SK-N-SH (cell line): Measurements from ENCODE around the gene PARD3B. TPM values are rescaled to one million over a fixed set of nuclear protein-coding genes. Genes with fewer than 3 reads are reported as not detected.

ENCODE experiments used
- CTCF ChIA-PET: fragments of 300-600, 350-600 bp; formaldehyde crosslinking; extraction: SDS; loops from one replicate; lab custom pipeline; 2021; lab: Yijun Ruan, JAX
- POLR2A ChIA-PET: fragments of 350-600 bp; sonication (Branson Sonifier 250); formaldehyde crosslinking; extraction: SDS; loops from one replicate; lab custom pipeline; 2020; ENCODE audit warnings: antibody characterized with exemption, inconsistent platforms; lab: Yijun Ruan, JAX
- DNase-seq: peaks from one replicate; pipeline ENCODE4 v3.0.0; 2012
- H2AFZ ChIP-seq: fragments of 200-600 bp; sonication (generic); 2 replicates; pipeline ENCODE4 v1.8.1; 2016; ENCODE audit warnings: antibody characterized with exemption, mild to moderate bottlenecking, low read depth
- H3F3A ChIP-seq: fragments of 200-600 bp; sonication (generic); replicated peaks from 2 replicates; pipeline ENCODE3; 2016; ENCODE audit warnings: antibody characterized with exemption, mild to moderate bottlenecking; ENCODE audit not compliant: insufficient read depth
- H3K27ac ChIP-seq, 2 experiments: fragments of 200-500 bp in 1 of 2; fragments of 200-600 bp in 1 of 2; sonication (Bioruptor generic) in 1 of 2; sonication (generic), shearing (Covaris generic) in 1 of 2; 2 replicates each; pipeline versions ENCODE4 v1.5.1 to v1.6.1; 2014 to 2016; ENCODE audit warnings: low read depth in 2 of 2, inconsistent platforms in 1 of 2, low read length in 1 of 2, mild to moderate bottlenecking in 1 of 2, mixed read lengths in 1 of 2
- H3K27me3 ChIP-seq: fragments of 200-600 bp; sonication (generic), shearing (Covaris generic); 2 replicates; pipeline ENCODE4 v1.6.1; 2016; ENCODE audit warnings: mixed run types; ENCODE audit not compliant: insufficient read depth
- H3K36me3 ChIP-seq, 2 experiments: fragments of 200-500 bp in 1 of 2; fragments of 200-600 bp in 1 of 2; sonication (Bioruptor generic) in 1 of 2; sonication (generic) in 1 of 2; replicated peaks in 1 of 2; 2 replicates each; pipeline versions ENCODE3 to v1.5.1; 2014 to 2016; ENCODE audit warnings: low read length in 1 of 2, mild to moderate bottlenecking in 1 of 2; ENCODE audit not compliant: insufficient read depth in 2 of 2, control insufficient read depth in 1 of 2
- H3K4me1 ChIP-seq, 2 experiments: fragments of 200-500 bp in 1 of 2; fragments of 200-600 bp in 1 of 2; sonication (Bioruptor generic) in 1 of 2; sonication (generic), shearing (Covaris generic) in 1 of 2; 2 replicates each; pipeline versions ENCODE4 v1.5.1 to v1.6.1; 2014 to 2016; ENCODE audit warnings: low read depth in 1 of 2, low read length in 1 of 2, mixed run types in 1 of 2; ENCODE audit not compliant: insufficient read depth in 2 of 2, control insufficient read depth in 1 of 2
- H3K4me2 ChIP-seq: fragments of 200-600 bp; sonication (generic), shearing (Covaris generic); 2 replicates; pipeline ENCODE4 v1.6.1; 2017; ENCODE audit warnings: mixed run types
- H3K4me3 ChIP-seq, 2 experiments: fragments of 200-500 bp in 1 of 2; fragments of 200-600 bp in 1 of 2; sonication (Bioruptor generic) in 1 of 2; sonication (generic), shearing (Covaris generic) in 1 of 2; 2 replicates each; pipeline versions ENCODE4 v1.5.1 to v1.8.1; 2014 to 2016; ENCODE audit warnings: low read depth in 2 of 2, inconsistent platforms in 1 of 2, low read length in 1 of 2, mild to moderate bottlenecking in 1 of 2, mixed read lengths in 1 of 2, moderate library complexity in 1 of 2
- H3K79me2 ChIP-seq: fragments of 200-600 bp; sonication (generic); 2 replicates; pipeline ENCODE4 v1.8.1; 2017; ENCODE audit warnings: mild to moderate bottlenecking; ENCODE audit not compliant: insufficient read depth
- H3K9ac ChIP-seq: fragments of 200-600 bp; sonication (generic); 2 replicates; pipeline ENCODE4 v1.6.1; 2017; ENCODE audit warnings: mixed run types
- H3K9me2 ChIP-seq: fragments of 200-600 bp; sonication (generic); 2 replicates; pipeline ENCODE4 v1.6.1; 2017; ENCODE audit warnings: mixed run types
- H3K9me3 ChIP-seq: fragments of 200-600 bp; sonication (generic); 2 replicates; pipeline ENCODE4 v1.6.1; 2017; ENCODE audit warnings: mixed run types, mild to moderate bottlenecking, moderate library complexity
- H4K20me1 ChIP-seq: fragments of 200-600 bp; sonication (generic); 2 replicates; pipeline ENCODE4 v1.6.1; 2017; ENCODE audit warnings: mild to moderate bottlenecking, mixed run types; ENCODE audit not compliant: insufficient read depth
- ELF1 ChIP-seq: IDR thresholded peaks from 2 replicates; pipeline ENCODE4 v1.4.0; 2012
- EP300 ChIP-seq, 2 experiments: IDR thresholded peaks; 2 replicates each; pipeline versions ENCODE4 v1.4.0 to v1.6.1; 2012; ENCODE audit warnings: borderline replicate concordance in 1 of 2, low read depth in 1 of 2, low read length in 1 of 2
- EZH2phosphoT487 ChIP-seq: fragments of 200-600 bp; sonication (generic); IDR thresholded peaks from 2 replicates; pipeline ENCODE4 v1.6.1; 2017; ENCODE audit warnings: low read depth, mixed run types, mild to moderate bottlenecking, antibody characterized with exemption, moderate library complexity, borderline replicate concordance
- FOSL2 ChIP-seq: IDR thresholded peaks from 2 replicates; pipeline ENCODE4 v1.4.0; 2012; ENCODE audit warnings: low read depth, mild to moderate bottlenecking, moderate library complexity, borderline replicate concordance
- FOXJ3 ChIP-seq: sonication (generic); formaldehyde crosslinking; IDR thresholded peaks from 2 replicates; pipeline ENCODE4 v1.5.1; 2020; ENCODE audit warnings: mild to moderate bottlenecking, missing genetic modification reagents
- FOXM1 ChIP-seq: IDR thresholded peaks from 2 replicates; pipeline ENCODE4 v1.4.0; 2012; ENCODE audit warnings: low read depth, mild to moderate bottlenecking
- GABPA ChIP-seq: IDR thresholded peaks from 2 replicates; pipeline ENCODE4 v1.4.0; 2012; ENCODE audit warnings: low read depth, mild to moderate bottlenecking
- MEF2A ChIP-seq: IDR thresholded peaks from 2 replicates; pipeline ENCODE4 v1.4.0; 2012; ENCODE audit warnings: low read depth, borderline replicate concordance
- RAD21 ChIP-seq: IDR thresholded peaks from 2 replicates; pipeline ENCODE4 v1.6.1; 2012; ENCODE audit warnings: mild to moderate bottlenecking, low read length
- RFX5 ChIP-seq: IDR thresholded peaks from 2 replicates; pipeline ENCODE4 v1.6.1; 2012; ENCODE audit warnings: mild to moderate bottlenecking, improper control_type of control experiment, low read length
- RXRA ChIP-seq: IDR thresholded peaks from 2 replicates; pipeline ENCODE4 v1.4.0; 2012; ENCODE audit warnings: low read depth, mild to moderate bottlenecking, borderline replicate concordance
- SIN3A ChIP-seq: IDR thresholded peaks from 2 replicates; pipeline ENCODE4 v1.6.1; 2012; ENCODE audit warnings: low read depth, mild to moderate bottlenecking, low read length, moderate library complexity, borderline replicate concordance
- SMC3 ChIP-seq: IDR thresholded peaks from 2 replicates; pipeline ENCODE4 v1.6.1; 2012; ENCODE audit warnings: low read depth, low read length, improper control_type of control experiment
- TCF12 ChIP-seq: IDR thresholded peaks from 2 replicates; pipeline ENCODE4 v1.4.0; 2012
- TEAD4 ChIP-seq: IDR thresholded peaks from 2 replicates; pipeline ENCODE4 v1.4.0; 2012; ENCODE audit warnings: mild to moderate bottlenecking, borderline replicate concordance; ENCODE audit not compliant: insufficient read depth
- YY1 ChIP-seq: IDR thresholded peaks from 2 replicates; pipeline ENCODE4 v1.4.0; 2012; ENCODE audit warnings: low read depth, mild to moderate bottlenecking
- WGBS: methylation state at CpG from one replicate; pipeline ENCODE4 v1.1.6; 2017; ENCODE audit warnings: low lambda C conversion rate; 5-methylcytosine and 5-hydroxymethylcytosine counted together
- polyA plus RNA-seq, 3 experiments: library from polyadenylated mRNA; depleted of rRNA; stranded (reverse); fragments of >200 nt; gene quantifications; 2 replicates each; pipeline ENCODE4 v1.2.3, GENCODE V29; 2012
- TF ChIP-seq, protein P1 (sequence below): IDR thresholded peaks from 2 replicates; pipeline ENCODE4 v1.6.1; 2012; ENCODE audit warnings: mild to moderate bottlenecking, low read depth, low read length, moderate library complexity
- TF ChIP-seq, protein P2 (sequence below): fragments of 150-350 bp; IDR thresholded peaks from 2 replicates; pipeline ENCODE4 v1.6.1; 2017; ENCODE audit warnings: antibody characterized with exemption, low read length, low read depth, borderline replicate concordance
- TF ChIP-seq, protein P3 (sequence below): IDR thresholded peaks from 2 replicates; pipeline ENCODE4 v1.4.0; 2012; ENCODE audit warnings: low read depth, borderline replicate concordance
- TF ChIP-seq, protein P4 (sequence below): IDR thresholded peaks from 2 replicates; pipeline ENCODE4 v1.4.0; 2012; ENCODE audit warnings: low read depth

PARD3B gene
- polyA plus RNA-seq, 1 of the 3 experiments (the other 2 are of a cell fraction): 0.87 TPM

DNA sequence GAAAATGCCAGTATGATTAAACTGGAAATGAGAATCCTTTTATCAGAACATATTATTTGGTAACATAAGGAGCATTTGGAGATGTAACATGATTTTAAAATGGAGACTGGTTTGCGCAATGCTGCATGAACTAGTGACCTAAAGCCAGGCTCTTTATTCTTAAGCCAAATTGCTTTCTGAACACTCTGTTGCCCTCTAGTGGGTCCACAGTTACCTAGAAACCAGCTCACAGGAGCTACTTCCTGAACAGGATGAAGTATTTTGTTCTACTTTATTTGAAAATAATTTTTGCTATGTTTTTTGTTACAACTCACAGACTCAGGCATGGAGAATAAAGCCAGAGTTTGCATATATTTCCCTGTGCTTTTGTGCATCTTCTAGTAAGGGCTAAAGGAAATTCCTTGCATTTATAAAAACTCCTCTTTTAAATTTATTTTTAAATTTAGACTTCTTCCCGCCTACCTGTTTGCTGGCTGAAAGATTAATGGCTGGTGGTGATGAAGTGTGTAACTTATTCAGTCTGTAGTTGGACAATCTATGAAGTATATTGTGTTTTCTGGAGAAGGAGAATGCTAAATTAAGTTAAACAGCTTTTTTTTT lies 146.7 kb downstream of the PARD3B start (continued):
- TF ChIP-seq, protein P1, sequence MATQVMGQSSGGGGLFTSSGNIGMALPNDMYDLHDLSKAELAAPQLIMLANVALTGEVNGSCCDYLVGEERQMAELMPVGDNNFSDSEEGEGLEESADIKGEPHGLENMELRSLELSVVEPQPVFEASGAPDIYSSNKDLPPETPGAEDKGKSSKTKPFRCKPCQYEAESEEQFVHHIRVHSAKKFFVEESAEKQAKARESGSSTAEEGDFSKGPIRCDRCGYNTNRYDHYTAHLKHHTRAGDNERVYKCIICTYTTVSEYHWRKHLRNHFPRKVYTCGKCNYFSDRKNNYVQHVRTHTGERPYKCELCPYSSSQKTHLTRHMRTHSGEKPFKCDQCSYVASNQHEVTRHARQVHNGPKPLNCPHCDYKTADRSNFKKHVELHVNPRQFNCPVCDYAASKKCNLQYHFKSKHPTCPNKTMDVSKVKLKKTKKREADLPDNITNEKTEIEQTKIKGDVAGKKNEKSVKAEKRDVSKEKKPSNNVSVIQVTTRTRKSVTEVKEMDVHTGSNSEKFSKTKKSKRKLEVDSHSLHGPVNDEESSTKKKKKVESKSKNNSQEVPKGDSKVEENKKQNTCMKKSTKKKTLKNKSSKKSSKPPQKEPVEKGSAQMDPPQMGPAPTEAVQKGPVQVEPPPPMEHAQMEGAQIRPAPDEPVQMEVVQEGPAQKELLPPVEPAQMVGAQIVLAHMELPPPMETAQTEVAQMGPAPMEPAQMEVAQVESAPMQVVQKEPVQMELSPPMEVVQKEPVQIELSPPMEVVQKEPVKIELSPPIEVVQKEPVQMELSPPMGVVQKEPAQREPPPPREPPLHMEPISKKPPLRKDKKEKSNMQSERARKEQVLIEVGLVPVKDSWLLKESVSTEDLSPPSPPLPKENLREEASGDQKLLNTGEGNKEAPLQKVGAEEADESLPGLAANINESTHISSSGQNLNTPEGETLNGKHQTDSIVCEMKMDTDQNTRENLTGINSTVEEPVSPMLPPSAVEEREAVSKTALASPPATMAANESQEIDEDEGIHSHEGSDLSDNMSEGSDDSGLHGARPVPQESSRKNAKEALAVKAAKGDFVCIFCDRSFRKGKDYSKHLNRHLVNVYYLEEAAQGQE: no peak
- TF ChIP-seq FOXJ3 (CRISPR knock-in tag) (no peak), RXRA (no peak), SMC3 (peak; percentile 90), TCF12 (no peak), ELF1 (no peak)
- TF ChIP-seq, protein P2, sequence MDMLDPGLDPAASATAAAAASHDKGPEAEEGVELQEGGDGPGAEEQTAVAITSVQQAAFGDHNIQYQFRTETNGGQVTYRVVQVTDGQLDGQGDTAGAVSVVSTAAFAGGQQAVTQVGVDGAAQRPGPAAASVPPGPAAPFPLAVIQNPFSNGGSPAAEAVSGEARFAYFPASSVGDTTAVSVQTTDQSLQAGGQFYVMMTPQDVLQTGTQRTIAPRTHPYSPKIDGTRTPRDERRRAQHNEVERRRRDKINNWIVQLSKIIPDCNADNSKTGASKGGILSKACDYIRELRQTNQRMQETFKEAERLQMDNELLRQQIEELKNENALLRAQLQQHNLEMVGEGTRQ: no peak
- TF ChIP-seq, protein P3, sequence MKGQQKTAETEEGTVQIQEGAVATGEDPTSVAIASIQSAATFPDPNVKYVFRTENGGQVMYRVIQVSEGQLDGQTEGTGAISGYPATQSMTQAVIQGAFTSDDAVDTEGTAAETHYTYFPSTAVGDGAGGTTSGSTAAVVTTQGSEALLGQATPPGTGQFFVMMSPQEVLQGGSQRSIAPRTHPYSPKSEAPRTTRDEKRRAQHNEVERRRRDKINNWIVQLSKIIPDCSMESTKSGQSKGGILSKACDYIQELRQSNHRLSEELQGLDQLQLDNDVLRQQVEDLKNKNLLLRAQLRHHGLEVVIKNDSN: no peak
- TF ChIP-seq, protein P4, sequence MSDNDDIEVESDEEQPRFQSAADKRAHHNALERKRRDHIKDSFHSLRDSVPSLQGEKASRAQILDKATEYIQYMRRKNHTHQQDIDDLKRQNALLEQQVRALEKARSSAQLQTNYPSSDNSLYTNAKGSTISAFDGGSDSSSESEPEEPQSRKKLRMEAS: no peak

DNA sequence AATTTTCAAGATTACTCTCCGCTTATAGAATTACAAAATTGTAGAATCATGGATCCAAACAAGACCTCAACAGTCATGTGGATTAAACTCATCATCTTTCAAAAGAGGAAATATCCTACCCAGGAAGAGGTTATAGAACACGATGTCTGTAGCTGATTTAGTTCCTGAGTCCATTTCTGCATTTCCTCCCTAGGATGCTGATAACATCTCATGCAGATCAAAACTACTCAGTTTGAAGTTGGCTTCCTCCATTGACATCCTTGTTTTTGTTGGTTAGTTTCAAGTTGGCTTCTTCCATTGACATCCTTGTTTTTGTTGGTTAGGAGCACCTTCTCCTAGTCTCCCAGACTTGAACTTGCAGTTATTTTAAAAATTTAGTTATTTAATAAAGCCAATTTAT lies 147.5 kb downstream of the PARD3B start:
- no peaks in the 10 kb centered on the region for H3F3A ChIP-seq
- no peaks in the 10 kb centered on the region for H3K27me3 ChIP-seq
- H3K4me2 ChIP-seq: no peak overlapping the region
- H3K36me3 ChIP-seq: no peaks in the 10 kb centered on the region
- TF ChIP-seq FOXM1 (no peak), RXRA (no peak), RFX5 (no peak), EP300 (IDR thresholded peaks at IDR 0.05; ENCODE audit: borderline replicate concordance in 1 of 2, low read depth in 1 of 2, low read length in 1 of 2) (no peak), FOSL2 (no peak), SMC3 (no peak), MEF2A (no peak), FOXJ3 (CRISPR knock-in tag) (no peak), EZH2phosphoT487 (no peak), SIN3A (no peak), RAD21 (no peak), TCF12 (no peak), TEAD4 (no peak), GABPA (no peak), YY1 (no peak)
- TF ChIP-seq, protein P4: no peak
- TF ChIP-seq, protein P2: no peak
- TF ChIP-seq, all 33 proteins: peak for 0
- Histone ChIP-seq H4K20me1 (no peaks in the 10 kb centered on the region), H3K4me1 (no peaks in the 10 kb centered on the region), H3K27ac (no peak overlapping the region), H3K9me3 (no peaks in the 10 kb centered on the region), H3K79me2 (no peaks in the 10 kb centered on the region), H3K4me3 (no peak overlapping the region), H3K9ac (no peak overlapping the region), H2AFZ (no peak overlapping the region), H3K9me2 (no peaks in the 10 kb centered on the region)
- ChIA-PET CTCF (interaction anchor here (0.6 to 2.9 kb wide), 25 partner anchors 8 to 1233 kb away, joined by 3 to 32 read pairs (median 7); no protein-coding TSS in a partner anchor), POLR2A (no interaction called here)
- WGBS: 81% methylated on average over 2 of the region's 2 CpGs
- DNase-seq: no peak
